Glomerular visceral epithelial cell (primary cell): ENCODE measurements around the gene XIRP2.

Experiments
- DNase-seq: peaks from one replicate; pipeline ENCODE4 v3.0.0-alpha.2; 2016; ENCODE audit errors: extremely low spot score

Gene XIRP2, protein sequence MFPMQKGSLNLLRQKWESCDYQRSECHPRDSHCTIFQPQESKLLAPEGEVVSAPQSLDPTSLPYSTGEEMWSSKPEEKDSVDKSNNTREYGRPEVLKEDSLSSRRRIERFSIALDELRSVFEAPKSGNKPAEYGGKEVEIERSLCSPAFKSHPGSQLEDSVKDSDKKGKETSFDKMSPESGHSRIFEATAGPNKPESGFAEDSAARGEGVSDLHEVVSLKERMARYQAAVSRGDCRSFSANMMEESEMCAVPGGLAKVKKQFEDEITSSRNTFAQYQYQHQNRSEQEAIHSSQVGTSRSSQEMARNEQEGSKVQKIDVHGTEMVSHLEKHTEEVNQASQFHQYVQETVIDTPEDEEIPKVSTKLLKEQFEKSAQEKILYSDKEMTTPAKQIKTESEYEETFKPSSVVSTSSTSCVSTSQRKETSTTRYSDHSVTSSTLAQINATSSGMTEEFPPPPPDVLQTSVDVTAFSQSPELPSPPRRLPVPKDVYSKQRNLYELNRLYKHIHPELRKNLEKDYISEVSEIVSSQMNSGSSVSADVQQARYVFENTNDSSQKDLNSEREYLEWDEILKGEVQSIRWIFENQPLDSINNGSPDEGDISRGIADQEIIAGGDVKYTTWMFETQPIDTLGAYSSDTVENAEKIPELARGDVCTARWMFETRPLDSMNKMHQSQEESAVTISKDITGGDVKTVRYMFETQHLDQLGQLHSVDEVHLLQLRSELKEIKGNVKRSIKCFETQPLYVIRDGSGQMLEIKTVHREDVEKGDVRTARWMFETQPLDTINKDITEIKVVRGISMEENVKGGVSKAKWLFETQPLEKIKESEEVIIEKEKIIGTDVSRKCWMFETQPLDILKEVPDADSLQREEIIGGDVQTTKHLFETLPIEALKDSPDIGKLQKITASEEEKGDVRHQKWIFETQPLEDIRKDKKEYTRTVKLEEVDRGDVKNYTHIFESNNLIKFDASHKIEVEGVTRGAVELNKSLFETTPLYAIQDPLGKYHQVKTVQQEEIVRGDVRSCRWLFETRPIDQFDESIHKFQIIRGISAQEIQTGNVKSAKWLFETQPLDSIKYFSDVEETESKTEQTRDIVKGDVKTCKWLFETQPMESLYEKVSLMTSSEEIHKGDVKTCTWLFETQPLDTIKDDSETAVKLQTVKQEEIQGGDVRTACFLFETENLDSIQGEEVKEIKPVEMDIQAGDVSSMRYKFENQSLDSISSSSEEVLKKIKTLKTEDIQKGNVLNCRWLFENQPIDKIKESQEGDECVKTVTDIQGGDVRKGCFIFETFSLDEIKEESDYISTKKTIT (N-terminal part only)

DNA sequence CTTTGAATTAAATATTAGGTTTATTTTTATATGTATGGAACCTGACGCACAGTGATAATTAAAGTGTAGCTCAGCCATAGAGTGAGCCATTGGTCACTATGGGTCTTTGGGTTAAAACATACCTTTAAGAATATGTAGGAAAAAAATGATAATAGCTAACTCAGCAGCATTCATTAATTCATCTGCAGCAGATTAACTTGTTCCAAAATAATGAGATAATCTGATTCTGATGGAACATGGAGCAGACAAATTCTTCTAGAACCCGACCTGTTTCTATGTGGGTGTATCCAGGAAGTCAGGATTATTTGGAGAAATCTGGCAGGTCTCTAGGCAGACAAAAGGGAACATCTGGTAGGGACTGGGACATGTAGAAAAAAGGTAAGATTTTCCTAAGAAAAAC, at the start of gene XIRP2:
Gene XIRP2, plus strand, starts transcription at position 301 of the 400 bp plus-strand sequence. CDS start 15,003 bp downstream, outside the sequence.
- no peak for DNase-seq

DNA sequence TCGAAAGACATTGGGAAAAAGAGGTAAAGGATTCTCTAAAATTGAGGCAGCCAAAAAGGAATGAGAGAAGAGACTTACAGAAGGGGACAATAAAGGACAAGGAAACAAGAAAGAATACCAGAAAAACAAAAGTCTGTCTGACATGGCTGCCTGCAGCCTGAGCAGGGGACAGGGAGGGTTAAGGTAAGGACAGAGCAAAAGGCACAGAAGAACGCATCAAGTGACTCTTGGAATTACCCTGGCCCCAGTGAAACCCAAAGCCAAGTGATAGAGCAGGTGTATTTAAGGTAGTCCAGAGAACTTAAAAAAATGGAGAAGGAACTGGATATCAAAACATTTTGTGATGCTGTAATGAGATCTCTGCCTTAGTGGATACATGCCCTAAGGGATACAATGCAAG, 47.1 kb upstream of the XIRP2 start:
- no peak for DNase-seq

DNA sequence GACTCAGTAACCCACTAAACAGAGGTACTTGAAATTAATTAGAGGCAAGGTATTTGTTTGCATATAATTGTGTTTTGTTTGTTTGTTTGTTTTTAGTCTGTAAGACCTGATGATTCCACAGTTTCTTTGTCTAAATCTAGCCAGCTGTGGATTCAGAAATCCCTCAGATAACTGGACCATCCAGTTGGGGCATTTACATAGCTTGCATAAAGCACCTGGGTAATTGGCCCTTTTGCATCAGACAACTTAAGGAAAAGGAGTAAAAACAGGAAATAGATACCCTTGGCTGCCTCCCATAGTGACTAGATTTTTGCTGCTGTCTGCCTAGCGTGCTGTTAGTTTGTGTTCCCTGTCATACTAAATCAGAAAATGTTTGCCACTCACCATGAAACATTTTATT, 46.6 kb upstream of the XIRP2 start:
- no peak for DNase-seq

DNA sequence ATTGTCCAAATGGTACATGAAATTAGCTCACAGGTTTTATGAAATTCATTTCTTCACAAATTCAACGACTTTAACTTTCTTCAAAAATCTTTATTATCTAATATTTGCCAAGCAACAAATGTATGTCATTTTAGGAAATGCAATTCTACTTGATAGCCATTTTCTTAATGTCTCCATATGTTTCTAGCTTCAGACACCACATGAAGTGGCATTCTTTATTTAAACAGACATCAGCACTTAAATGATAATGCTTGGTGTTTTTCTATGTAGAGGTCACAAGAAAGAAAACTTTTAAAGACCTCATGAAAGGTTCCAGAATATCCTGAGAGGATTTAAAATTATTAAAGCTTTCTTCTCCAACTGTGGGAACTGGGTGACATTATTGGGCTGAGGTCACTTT, 44.2 kb upstream of the XIRP2 start:
- no peak for DNase-seq

DNA sequence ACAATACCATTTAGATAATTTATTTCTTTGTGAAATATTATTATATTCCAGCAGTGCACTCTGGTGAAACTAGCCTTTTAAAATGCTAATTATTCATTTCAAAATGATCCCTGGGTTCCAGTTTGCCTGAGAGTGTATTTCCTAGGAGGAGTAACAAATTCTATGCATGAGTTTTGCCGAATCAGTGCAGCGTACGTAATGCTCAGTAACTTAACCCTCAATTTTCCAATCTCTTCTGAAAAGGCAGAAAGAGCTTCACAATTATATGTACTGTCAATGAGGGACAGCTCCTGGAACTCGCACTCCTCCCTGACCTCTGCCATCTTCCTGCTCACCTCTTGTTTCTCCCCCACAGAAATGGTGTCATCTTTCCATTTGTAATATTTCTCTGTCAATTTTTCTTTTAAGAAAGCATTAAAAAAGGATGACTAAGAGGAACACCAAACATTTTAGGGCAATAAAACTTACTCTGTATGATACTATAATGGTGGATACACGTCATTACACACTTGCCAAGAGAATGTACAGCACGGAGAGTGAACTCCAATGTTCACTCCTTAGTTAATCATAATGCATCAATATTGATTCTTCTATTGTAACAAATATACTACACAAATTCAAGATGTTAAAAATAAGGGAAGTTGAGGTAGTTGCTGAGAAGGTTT, 25.7 kb upstream of the XIRP2 start:
- no peak for DNase-seq

DNA sequence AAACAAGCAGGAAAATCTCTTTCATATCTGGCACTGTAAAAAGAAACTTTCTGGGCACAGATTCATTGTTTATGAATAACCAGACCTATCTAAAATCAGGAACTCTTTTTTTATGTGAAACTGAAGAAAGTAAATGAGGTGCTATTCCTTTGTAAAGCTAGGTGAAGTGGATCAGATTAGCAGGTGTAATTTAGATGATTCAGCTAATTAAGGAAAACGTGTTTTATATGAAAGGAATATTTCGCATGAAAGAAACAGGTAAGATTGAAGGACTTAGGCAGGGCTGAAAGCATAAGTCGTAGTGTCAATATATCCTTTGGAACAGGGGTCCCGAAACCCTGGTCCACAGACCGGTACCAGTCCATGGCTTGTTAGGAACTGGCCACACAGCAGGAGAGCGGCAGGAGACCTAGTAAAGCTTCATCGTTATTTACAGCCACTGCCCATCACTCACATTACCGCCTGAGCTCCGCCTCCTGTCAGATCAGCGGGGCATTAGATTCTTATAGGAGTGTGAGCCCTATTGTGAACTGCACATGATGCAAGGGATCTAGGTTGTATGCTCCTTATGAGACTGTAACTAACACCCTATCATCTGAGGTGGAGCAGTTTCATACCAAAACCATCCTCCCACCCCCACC, 20.3 kb upstream of the XIRP2 start:
- no peak for DNase-seq

DNA sequence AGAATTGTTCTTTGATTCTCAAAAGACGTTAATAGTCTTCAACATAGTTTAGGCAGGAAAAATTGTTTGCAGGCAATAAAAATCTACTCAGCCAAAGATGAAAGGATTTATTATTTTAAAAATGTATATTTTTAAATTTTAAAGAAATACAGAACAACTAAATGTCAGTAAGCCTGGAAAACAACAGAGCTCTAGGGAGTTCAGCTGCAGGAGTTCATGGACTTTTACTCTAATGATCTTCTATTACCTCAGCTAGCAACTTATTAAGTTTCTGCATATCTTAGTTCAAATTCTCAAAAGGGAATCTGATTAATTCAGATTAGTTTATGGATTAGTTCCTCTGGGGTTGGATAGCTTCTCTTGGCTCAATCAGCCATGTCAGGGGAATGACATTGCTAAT, 17.9 kb upstream of the XIRP2 start:
- DNase-seq = no peak

DNA sequence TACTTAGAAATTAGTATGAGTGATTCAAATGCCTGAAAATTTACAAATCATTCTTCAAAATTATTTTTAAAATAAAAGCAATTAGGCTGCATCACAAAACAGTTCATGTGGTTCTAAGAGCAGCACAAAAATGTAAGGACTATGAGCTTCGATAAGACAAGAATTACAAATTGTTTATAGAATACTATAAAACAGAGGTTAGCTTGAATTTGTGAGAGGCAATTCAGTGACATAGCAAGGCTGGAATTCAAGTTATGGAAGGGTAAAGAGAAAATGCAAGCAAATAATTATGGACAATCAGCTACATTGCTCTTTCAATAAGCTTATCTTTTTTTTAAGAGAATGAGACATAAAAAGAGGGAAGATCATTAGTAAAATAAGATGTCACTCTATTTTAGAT, 7.1 kb upstream of the XIRP2 start:
- DNase-seq = no peak

DNA sequence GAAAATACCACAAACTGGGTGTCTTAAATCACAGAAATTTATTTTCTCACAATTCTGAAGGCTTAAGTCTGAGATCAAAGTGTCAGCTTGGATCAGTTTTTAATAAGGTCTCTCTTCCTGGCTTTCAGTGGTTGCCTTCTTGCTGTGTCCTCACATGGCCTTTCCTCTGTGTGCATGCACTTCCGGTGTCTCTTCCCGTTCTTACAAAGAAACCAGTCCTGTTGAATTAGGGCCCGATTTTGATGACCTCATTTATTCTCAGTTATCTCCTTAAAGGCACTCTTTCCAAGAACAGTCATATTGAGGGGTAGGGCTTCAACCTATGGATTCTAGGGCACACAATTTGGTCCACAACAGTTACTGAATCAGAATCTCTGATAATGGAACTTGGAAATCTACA, 5.4 kb upstream of the XIRP2 start:
- no peak for DNase-seq

DNA sequence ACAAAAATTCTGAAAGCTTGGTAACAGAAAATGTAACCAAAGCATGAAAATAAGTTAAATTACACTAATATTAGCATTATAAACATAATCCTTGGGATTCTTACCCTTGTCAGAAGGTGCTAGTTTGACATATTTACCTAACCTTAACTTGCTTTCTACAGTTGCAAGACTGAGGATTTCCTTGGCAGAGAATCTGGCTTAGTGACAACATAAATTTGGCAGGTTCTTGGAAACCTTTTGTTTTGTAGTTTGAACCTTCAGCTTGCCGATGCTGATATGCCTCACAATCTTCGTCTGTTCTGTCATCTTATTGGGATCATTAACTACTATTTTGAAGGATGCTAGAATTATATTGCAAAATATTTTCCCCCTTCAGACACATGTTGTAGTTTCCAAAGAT, 3.4 kb downstream of the XIRP2 start:
- DNase-seq = no peak

DNA sequence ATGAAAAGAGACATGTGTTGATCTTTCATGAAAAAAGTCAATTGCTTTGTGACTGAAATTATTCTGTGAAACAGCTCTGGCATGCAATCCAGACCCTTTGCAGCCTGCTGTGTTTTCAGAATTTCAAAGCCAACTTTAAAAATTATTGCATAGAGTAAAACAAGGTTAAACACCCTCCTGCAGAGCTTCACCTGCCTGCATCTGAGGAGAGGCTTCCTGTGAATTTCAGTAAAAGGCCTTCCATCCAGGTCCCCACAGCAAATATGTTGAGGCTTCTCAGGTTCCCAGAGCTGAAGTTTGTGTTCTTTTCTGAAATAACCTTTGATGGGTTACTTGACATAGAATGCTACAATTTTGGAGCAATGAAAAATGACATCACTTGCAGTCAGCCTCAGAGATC, 4.1 kb downstream of the XIRP2 start:
- DNase-seq = no peak

DNA sequence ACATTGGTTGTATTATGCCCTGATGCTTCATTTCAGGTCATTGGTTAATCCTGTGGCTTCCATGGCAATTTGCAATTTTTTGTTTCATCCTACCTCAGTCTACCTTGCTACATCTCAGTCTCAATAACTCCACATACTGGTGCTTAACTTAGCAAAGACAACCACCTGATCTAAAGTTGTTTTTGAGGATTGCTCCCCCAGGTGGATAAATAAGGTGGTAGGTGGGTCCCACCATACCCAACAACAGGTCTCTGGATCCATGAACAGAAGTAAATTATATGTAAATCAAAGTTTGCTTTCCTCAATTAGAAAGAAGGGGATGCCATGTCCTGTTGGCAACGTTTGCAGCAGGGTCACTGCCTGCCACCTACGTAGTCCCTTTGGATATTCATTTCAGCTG, 7.0 kb downstream of the XIRP2 start:
- no peak for DNase-seq

DNA sequence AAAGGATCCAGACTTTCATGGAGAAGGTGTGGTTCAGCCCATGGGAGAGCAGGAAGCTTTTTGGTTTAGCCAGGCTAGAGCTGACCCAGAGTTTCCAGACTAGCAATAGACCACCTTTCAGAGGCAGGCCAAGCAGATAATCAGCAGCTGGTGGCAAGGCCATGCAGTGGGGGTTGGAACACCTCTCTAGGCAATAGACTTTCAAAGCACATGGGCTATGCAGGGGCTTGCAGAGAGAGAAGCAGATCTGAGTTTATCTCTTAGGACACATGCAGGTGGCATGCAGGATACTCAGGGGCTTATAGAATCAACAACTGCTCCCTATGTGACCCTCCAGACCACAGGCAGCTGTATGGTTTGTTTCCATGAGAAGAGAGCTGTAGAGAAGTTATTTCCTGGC, 9.4 kb downstream of the XIRP2 start:
- no peak for DNase-seq

DNA sequence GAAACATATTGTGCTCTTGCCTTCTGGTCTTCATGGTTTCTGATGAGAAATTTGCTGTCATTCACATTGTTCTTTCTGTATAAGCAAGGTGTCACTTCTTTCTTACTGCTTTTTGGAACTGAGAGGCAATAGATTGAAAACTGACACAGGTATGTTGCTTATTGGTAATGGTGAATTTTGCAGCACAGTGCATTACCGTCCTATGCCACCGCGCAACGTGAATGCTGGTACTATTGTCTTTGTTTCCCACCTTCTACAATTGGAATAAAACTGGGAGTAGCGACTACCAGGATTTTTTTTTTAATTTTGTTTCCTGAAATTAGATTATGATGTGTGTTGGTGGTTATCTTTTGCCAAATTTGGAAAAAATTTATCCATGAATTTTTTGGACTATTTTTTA, 11.4 kb downstream of the XIRP2 start:
- DNase-seq = no peak

DNA sequence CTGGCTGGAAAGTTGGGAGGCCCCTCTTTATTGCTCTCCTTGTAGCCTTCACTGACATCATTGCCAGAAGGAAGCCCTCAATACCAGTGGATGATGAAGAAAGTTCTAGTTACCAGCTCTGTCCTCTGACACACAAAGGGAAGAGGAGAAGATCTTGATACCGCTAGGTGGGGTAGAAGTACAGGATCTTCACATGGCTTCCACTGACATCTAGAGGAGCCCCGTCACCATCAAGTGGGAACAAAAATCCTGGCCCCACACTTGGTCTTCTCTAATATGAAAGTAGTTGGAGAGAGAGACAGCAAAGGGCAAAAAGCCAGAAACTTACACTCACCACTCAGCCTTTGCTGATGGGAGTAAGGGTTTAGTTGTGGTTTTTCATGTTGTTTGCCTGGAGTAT, 12.4 kb downstream of the XIRP2 start:
- peak; percentile 32 for DNase-seq

DNA sequence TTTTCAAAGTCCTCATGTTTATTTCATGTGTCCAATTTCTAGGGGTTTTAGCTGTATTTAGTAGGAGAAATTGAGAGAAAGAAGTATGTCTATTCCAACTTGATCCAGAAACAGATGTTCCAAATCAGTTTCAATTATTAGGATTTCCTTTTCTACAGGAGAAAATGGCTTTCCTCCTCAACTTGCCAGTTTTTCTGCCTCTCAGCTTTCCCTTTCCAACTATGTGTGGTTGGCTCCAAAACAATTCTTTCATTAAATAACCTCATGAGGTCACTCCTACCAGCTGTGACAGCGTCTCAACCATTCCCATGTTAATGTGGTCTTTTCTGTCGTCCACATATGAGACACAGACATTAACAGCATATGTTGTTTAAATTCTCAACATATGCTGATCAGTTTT, 13.1 kb downstream of the XIRP2 start:
- no peak for DNase-seq

DNA sequence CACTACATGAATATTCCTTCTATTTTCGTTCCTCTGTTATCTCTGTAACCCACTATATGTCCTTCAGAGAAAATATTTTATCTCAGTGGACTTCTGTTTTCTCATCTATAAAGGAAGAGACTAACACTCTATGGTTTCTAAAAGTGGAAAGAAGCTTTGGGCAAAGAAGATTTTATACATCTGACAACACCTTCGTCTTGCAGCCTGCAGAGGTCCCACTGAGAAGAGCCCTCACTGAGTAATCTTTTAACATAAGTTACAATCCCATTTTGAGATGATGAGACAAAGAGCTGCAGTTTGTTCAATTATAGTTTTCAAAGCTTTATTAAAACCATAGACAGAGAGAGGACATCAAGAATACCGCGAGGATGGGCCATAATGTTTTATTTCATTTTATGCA, 28.7 kb downstream of the XIRP2 start:
- DNase-seq = no peak

DNA sequence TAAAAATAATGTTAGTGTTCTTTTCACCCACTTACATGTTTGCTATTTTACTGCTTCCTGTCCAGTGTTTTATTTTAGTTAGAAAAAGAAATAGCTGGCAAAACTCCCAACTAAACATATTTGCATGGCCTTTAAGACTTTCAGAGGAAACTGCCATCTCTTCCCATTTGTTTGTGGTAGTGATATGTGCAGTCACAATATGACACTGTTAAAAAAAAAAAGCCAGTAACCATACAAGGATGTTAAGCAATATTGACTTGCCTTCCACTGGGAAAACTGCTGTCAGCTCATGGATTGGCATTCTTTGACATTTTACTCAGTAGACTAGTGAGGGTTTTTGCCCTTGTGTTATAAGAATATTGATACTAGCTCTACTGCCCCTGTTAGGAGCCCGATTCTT, 29.1 kb downstream of the XIRP2 start:
- DNase-seq = no peak

DNA sequence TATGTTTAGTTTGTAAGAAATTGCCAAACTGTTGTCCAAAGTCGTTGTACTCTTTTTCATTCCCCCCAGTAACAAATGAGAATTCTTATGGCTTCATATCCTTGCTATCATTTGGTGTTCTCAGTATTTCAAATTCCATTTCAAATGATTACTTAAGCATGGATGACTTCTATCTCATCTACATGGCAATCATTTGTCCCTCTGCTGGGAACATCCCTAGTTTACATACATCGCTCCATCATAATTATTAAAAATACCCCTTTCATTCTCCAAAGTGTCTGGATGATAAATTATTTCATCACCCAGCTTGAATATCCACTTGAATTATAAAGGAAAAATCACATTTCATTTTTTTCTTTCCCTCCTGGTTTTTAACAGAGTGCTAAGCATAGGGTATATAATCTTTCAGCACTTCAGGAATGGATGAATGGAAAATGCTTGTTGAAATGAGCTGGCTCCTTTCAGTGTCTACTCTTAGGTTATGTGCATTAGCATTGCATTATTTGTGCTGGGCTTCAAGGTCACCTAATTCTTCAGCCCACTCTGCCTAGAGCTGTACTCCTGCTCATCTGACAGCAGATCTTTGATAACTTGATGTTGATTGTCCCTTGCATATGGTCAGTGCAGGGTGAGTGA, 33.1 kb downstream of the XIRP2 start:
- no peak for DNase-seq

DNA sequence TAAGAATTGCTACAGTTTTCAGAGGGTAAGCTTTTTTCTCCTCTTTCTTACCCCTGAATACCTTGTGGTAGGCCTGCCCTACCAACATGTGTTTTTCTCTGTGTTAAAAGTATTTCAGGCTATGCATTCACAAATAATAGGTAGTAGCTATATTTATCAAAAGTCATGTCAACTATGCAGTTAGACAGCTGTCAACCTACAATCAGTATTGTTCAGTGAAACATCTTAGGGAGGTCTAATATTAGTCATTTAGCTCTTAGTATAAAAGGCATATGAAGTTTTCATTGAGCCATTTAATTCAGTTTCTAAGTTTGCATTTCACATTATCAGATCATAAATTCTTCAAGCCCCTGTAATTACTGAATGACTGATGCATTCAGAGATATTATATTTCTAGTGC, 36.7 kb downstream of the XIRP2 start:
- no peak for DNase-seq

DNA sequence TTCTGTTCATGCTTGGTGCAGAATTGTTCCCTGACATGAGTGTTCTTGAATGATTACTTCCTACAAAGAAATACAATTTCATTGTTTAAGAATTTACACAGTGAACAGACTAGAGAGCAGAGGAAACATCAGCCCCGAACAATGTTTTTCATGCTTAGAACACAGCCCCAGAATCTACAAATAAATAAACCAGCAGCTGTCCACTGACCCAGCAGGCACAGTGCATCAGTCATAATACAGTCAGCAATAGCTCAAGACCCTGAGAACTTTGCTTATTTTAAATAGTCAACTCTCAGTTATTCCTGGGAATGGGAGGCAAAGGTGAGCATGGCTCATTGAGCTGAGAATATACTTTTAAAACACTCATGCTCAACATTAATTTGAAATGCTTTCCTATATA, 38.4 kb downstream of the XIRP2 start:
- DNase-seq = no peak
